Activated naive CD8-positive, alpha-beta T cell treated with anti-CD3 and anti-CD28 coated beads, Interleukin-2, amount 50 U/mL, for 16 hours (primary cell): ENCODE measurements around the gene HS3ST5.
"Not testable (repeated sequence)": the region's sequence is repeated elsewhere in the genome, so short reads cannot be mapped to it uniquely, and the experiment has no call there.

Experiments
- DNase-seq: peaks from one replicate; pipeline ENCODE4 v3.0.0-alpha.2; 2020; ENCODE audit warnings: low read depth, low spot score

Gene HS3ST5

DNA sequence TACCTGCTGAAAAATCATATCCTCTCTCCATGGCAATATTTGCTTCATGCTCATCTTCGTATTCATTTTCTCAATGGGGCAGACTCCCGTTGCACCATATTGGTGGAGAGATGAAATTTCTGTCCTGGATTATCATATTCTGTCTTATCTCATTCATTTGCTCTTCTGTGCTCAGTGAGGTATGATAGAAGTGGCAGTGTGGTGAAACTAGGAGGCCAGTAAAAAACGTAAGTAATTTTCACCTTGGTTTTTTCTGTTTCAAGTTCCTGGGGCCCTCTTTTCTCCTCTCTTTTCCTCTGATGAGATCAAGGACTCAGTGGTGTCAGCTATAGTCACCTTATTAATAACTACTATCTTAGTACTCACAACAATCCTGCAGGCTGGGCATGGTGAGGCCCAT is 189.4 kb downstream of the HS3ST5 start:
- DNase-seq, result no peak

- DNase-seq, result no peak
Observed at GRCh38 chr6:114151064-114151690, 191.6 kb downstream of the HS3ST5 start.

GRCh38 chr6:114149182-114149581 is 193.6 kb downstream of the HS3ST5 start:
- DNase-seq, result not testable (repeated sequence)

DNA sequence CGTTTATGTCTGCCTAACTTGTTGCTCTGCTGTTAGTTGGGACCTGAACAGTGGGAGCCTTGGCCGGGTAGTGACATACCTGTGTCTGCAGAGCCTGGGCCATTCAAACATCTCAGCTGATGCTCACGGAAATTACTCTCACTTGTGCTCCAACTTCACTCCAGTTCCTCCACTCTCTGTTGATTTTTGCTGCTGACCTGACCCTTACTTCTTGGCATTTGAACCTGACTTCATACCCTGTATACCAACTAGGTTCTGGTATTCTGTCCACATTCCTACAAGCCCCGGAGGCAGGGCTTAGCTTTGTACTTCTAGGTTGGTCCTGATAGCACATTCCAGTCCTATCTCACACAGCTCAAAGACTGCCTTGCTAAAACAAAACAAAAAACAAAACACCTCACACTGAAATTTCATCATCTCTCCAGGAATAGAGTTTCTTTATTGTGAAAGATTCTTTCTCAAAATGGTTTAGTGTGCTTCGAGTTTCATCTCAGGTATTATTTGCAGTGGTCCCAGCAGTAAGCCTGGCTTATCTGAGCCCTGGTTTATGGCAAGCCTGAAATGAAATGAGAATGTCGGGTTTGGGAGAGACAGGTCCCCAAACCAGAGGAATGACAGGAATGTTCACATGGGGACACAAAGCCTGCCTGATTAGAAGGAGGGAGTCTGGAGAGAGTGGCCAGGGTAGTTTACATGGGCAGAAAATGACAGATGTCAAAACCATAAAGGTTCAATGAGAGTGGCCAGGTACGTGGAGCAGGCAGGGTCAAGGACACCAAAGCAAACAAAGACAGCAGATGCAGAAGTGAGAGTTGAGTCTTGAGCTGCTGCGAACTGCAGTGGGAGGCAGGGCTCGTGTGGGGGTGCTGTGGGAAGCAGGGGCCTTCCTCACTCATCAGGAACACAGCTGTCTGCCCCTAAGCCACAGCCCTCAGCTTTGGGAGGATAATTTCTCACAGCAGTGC is 197.7 kb downstream of the HS3ST5 start:
- no peak for DNase-seq

- DNase-seq, result no peak
Observed at GRCh38 chr6:114142258-114142657, 200.6 kb downstream of the HS3ST5 start.

GRCh38 chr6:114140416-114140815 is 202.4 kb downstream of the HS3ST5 start:
- no peak for DNase-seq

GRCh38 chr6:114138577-114139248 is 204.1 kb downstream of the HS3ST5 start:
- DNase-seq, result no peak

DNA sequence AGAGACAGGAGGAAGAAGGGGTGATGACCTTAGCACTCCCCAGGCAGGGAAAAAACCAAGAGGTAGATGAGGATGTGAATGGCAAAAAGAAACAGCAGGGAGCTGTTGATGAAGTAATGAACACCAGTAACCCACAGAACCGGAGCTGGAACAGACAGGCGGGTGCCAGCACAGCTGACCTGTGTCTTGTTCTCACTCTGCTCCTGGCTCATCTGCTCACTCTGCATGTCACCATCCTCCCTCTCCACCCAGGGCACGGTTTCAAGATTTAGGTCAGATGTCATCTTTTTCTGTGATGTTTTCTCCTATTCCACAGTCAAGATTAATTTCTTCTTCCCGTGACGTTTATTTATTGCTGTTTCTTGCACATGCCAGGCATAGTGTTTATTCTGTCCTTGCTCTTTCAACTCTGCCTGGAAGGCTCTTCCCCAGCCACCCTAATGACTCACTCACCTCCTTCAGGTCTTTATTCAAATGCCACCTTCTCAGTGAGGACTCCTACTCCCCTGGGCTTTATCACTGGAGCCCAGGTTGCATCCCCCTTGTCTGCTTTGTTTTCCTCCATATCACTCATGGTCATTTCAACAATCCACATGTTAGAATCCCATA is 207.4 kb downstream of the HS3ST5 start:
- DNase-seq, result no peak

GRCh38 chr6:114133816-114134215 is 209.0 kb downstream of the HS3ST5 start:
- no peak for DNase-seq

DNA sequence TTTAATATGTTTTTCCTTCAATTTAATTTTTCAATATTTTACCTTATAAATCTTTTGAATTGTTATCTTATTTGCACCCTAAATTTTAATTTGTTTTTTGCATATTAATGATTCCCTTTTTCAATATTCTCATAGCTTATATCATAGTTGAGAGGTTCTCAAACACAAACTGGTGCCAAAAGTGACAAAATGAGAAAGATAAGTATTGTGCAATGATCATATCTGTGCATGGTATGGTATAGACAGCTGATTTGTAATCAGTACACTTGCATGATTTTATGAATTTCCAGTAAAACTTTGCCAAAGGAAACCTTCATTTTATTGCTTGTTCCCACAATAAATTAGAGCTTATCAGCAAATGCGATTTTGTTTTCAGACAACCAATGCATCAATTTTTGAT is 210.9 kb downstream of the HS3ST5 start:
- DNase-seq, result no peak

DNA sequence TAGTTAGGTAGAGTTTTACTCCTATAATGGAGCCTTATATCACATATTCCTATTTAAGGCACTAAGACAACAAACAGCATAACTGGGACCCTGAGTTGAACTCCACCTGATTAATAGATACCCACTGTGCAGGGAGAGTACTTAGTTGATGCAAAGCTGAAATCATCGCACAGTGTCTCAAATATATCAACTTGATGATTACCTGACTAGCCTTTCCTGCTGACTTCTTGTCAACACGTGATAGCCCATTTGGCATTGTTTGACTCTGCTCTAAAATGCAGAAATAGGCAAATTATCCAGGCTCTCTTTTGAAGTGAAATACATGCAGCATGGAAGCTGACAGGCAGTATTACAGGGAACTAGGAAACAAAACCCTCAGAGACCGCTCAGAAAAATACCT is 217.2 kb downstream of the HS3ST5 start:
- DNase-seq, result no peak

- DNase-seq, result no peak
Observed at GRCh38 chr6:114121913-114122662, 220.7 kb downstream of the HS3ST5 start.

DNA sequence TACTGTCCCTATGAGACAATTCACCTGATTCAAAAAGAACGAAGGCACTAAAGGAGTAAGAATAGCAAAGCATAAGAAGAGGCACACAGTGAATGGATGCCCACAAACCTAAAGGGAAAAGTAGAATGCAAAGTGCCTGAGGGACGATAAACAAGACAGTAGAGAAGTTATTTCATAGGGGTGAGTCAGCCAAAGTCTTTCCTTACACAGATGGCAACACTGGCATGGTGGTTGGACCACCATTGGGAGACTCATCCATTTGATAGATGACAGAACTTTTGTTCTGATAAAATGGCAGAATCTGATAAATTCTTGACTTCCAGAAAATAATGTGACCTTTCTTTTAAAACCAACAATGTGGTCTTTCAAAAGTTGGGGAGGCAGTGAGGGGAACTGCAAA is 223.8 kb downstream of the HS3ST5 start:
- no peak for DNase-seq

- no peak for DNase-seq
Observed at GRCh38 chr6:114115652-114116051, 227.2 kb downstream of the HS3ST5 start.

- DNase-seq, result no peak
Observed at GRCh38 chr6:114108119-114109002, 234.5 kb downstream of the HS3ST5 start.

DNA sequence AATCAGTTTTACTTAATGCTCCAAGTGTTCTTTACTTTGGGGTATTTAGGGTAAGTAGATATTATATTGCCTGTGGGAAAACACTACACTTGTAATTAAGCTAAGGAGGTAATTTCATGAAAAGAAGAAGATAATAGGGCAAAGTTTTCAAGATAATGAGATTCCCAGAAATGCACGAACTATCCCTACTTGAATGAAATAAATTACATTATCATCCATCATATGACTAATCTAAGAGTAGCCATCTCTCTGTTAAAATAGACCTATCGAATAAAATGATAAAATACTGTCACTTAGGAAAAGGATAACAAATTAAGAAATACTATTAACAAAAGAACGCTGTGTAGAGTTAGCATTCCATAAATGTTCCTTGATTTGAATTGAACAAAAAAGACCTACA is 236.8 kb downstream of the HS3ST5 start:
- no peak for DNase-seq

- DNase-seq, result no peak
Observed at GRCh38 chr6:114101255-114101654, 241.6 kb downstream of the HS3ST5 start.

DNA sequence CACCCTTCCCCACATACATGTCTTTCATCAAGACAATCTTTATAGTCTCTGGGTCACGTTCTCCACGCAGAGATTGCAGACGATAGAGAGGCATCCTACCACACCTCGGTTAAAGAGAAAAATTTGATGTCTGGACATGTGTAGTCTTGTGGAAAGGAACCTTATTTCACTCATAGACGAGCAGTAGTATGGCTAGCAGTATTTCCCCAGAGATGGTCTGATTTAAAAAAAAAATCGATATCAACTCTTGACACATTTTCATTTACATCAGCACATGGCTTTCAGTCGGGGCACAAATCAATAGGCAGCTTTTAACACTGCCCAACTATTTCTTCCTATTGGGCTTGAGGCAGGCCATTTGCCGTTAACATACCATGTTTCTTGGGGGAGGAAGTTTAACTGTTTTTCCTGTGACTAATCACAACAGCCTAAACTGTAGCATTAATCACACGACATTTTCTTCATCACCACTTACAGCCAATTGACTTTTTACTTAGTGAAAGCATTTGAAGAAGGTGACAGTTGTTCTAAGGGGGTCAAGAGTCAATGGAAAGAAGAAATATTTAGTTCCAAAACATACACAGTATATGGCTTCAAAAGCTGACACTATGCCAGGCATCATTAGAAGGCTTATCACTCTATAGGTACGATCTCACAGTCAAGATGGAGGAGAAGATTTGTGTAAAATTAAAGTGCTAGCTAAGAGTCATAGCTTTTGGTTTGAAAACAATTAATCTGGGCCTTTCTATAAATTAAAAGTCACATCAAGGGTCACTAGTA is 242.4 kb downstream of the HS3ST5 start:
- no peak for DNase-seq

- no peak for DNase-seq
Observed at GRCh38 chr6:114096561-114097172, 246.2 kb downstream of the HS3ST5 start.
